Activated CD8-positive, alpha-beta T cell treated with anti-CD3 and anti-CD28 coated beads, Interleukin-2, amount 10 ng/mL, durations not matched to agents 7 days and 5 days (primary cell): ENCODE results near the gene SRRT. TPM values are rescaled to one million over a fixed set of nuclear protein-coding genes. Genes with fewer than 3 reads are reported as not detected.

Source experiments
- ATAC-seq: fragments of 150-1000 bp; cut with Tn5 transposase; one replicate; pipeline ENCODE4 v1.10.0; 2021; ENCODE audit warnings: moderate library complexity
- CTCF ChIA-PET: fragments of 350-600 bp; sonication (Branson Sonifier 250); formaldehyde crosslinking; loops from one replicate; lab custom pipeline; 2021; ENCODE audit warnings: antibody characterized with exemption; lab: Charles Lee
- POLR2A ChIA-PET: fragments of 350-600 bp; sonication (Branson Sonifier 250); formaldehyde crosslinking; loops from one replicate; lab custom pipeline; 2021; ENCODE audit warnings: antibody characterized with exemption; lab: Charles Lee
- DNase-seq: peaks from one replicate; pipeline ENCODE4 v3.0.0-alpha.2; 2020
- H3K27ac Mint-ChIP-seq: one replicate; pipeline ENCODE4 v1.8.0; 2021; ENCODE audit warnings: mild to moderate bottlenecking, mixed read lengths
- H3K27me3 Mint-ChIP-seq: one replicate; pipeline ENCODE4 v1.8.0; 2021; ENCODE audit warnings: low read depth, mixed read lengths
- H3K36me3 Mint-ChIP-seq: one replicate; pipeline ENCODE4 v1.8.0; 2021; ENCODE audit warnings: low read depth, mixed read lengths
- H3K4me1 Mint-ChIP-seq: one replicate; pipeline ENCODE4 v1.8.0; 2021; ENCODE audit warnings: low read depth, mixed read lengths
- H3K4me3 Mint-ChIP-seq: one replicate; pipeline ENCODE4 v1.8.0; 2021; ENCODE audit warnings: mild to moderate bottlenecking, mixed read lengths
- H3K9me3 Mint-ChIP-seq: one replicate; pipeline ENCODE4 v1.8.0; 2022; ENCODE audit warnings: mixed read lengths; ENCODE audit not compliant: insufficient read depth
- total RNA-seq, 2 experiments: library from RNA; stranded (reverse); gene quantifications; one replicate each; pipeline ENCODE4 v1.2.3, GENCODE V29; 2021

SRRT gene
- total RNA-seq, 2 experiments from 2014 or later, result 273 to 292 TPM

GRCh38 chr7:100867776-100868485, 7.0 kb upstream of the SRRT start:
- H3K36me3 Mint-ChIP-seq, result peaks cover 32% of the 10 kb centered on the region
- H3K4me3 Mint-ChIP-seq, result peak overlapping the region; percentile 89
- peak overlapping the region; percentile 88 for H3K27ac Mint-ChIP-seq
- H3K27me3 Mint-ChIP-seq, result no peaks in the 10 kb centered on the region
- ChIA-PET CTCF (interaction anchor here (1.0 kb wide), 1 partner anchor 162 kb away, joined by 3 read pairs; the partner anchor contains the start of gene POP7), POLR2A (no interaction called here)
- DNase-seq, result no peak
- H3K9me3 Mint-ChIP-seq, result no peaks in the 10 kb centered on the region
- ATAC-seq, result peak; percentile 8
- H3K4me1 Mint-ChIP-seq, result peaks cover 21% of the 10 kb centered on the region

- Mint-ChIP-seq H3K27ac (peak overlapping the region; percentile 99), H3K36me3 (peaks cover 62% of the 10 kb centered on the region), H3K9me3 (no peaks in the 10 kb centered on the region), H3K4me3 (peak overlapping the region; percentile 99), H3K4me1 (peaks cover 45% of the 10 kb centered on the region), H3K27me3 (no peaks in the 10 kb centered on the region)
- no peak for DNase-seq
- CTCF ChIA-PET, result interaction anchor here (0.6 to 2.7 kb wide), 2 partner anchors 13 to 169 kb away, joined by 5 to 15 read pairs; no protein-coding TSS in a partner anchor
- POLR2A ChIA-PET, result interaction anchor here (0.7 to 6.6 kb wide), 6 partner anchors 10 to 1315 kb away, joined by 3 to 115 read pairs (median 6); partner anchors contain the start of genes POP7, TRIM56 and UFSP1
- ATAC-seq, result no peak
These were observed 1.2 kb upstream of the SRRT start for GRCh38 chr7:100873599-100874299.

- peaks cover 50% of the 10 kb centered on the region for H3K4me1 Mint-ChIP-seq
- H3K27ac Mint-ChIP-seq, result peak overlapping the region; percentile 99
- ChIA-PET POLR2A (interaction anchor here (0.9 to 6.6 kb wide), 5 partner anchors 11 to 1315 kb away, joined by 3 to 115 read pairs (median 6); partner anchors contain the start of genes POP7, TRIM56 and UFSP1), CTCF (interaction anchor here (2.7 kb wide), 1 partner anchor 13 kb away, joined by 15 read pairs; no protein-coding TSS in a partner anchor)
- H3K4me3 Mint-ChIP-seq, result peak overlapping the region; percentile 99
- peak; percentile 1 for ATAC-seq
- peaks cover 67% of the 10 kb centered on the region for H3K36me3 Mint-ChIP-seq
- no peak for DNase-seq
- H3K9me3 Mint-ChIP-seq, result no peaks in the 10 kb centered on the region
- no peaks in the 10 kb centered on the region for H3K27me3 Mint-ChIP-seq
These were observed 665 bp upstream of the SRRT start for GRCh38 chr7:100874300-100874576.

GRCh38 chr7:100875356-100875751, 451 bp downstream of the SRRT start:
- H3K27me3 Mint-ChIP-seq, result no peaks in the 10 kb centered on the region
- peak; percentile 54 for DNase-seq
- CTCF ChIA-PET, result interaction anchor here (0.6 to 2.7 kb wide), 7 partner anchors 12 to 183 kb away, joined by 3 to 15 read pairs (median 4); partner anchors contain the start of genes POP7, SLC12A9 and UFSP1
- peak overlapping the region; percentile 99 for H3K4me3 Mint-ChIP-seq
- peaks cover 59% of the 10 kb centered on the region for H3K4me1 Mint-ChIP-seq
- peaks cover 75% of the 10 kb centered on the region for H3K36me3 Mint-ChIP-seq
- H3K9me3 Mint-ChIP-seq, result no peaks in the 10 kb centered on the region
- POLR2A ChIA-PET, result interaction anchor here (0.5 to 6.6 kb wide), 24 partner anchors 8 to 446 kb away, joined by 3 to 115 read pairs (median 3); partner anchors contain the start of genes FBXO24, MEPCE, PLOD3 and POP7
- H3K27ac Mint-ChIP-seq, result peak overlapping the region; percentile 99
- peak; percentile 38 for ATAC-seq

GRCh38 chr7:100878013-100878412, 3.1 kb downstream of the SRRT start:
- ATAC-seq, result no peak
- no peaks in the 10 kb centered on the region for H3K9me3 Mint-ChIP-seq
- peaks cover 70% of the 10 kb centered on the region for H3K4me1 Mint-ChIP-seq
- H3K27ac Mint-ChIP-seq, result no peak overlapping the region
- DNase-seq, result no peak
- ChIA-PET CTCF (interaction anchor here (1.6 kb wide), 1 partner anchor 12 kb away, joined by 6 read pairs; the partner anchor contains the start of gene UFSP1), POLR2A (interaction anchor here (6.6 kb wide), 1 partner anchor 10 kb away, joined by 115 read pairs; the partner anchor contains the start of gene UFSP1)
- H3K36me3 Mint-ChIP-seq, result peaks cover 76% of the 10 kb centered on the region
- peak overlapping the region; percentile 28 for H3K4me3 Mint-ChIP-seq
- no peaks in the 10 kb centered on the region for H3K27me3 Mint-ChIP-seq

- ATAC-seq (no peak), DNase-seq (no peak)
- no peak overlapping the region for H3K4me3 Mint-ChIP-seq
- H3K9me3 Mint-ChIP-seq, result no peaks in the 10 kb centered on the region
- POLR2A ChIA-PET, result interaction anchor here (6.6 kb wide), 1 partner anchor 9 kb away, joined by 115 read pairs; the partner anchor contains the start of gene UFSP1
- H3K36me3 Mint-ChIP-seq, result peaks cover 77% of the 10 kb centered on the region
- H3K27ac Mint-ChIP-seq, result no peak overlapping the region
- CTCF ChIA-PET, result interaction anchor here (1.6 kb wide), 1 partner anchor 11 kb away, joined by 6 read pairs; the partner anchor contains the start of gene UFSP1
- peaks cover 74% of the 10 kb centered on the region for H3K4me1 Mint-ChIP-seq
- no peaks in the 10 kb centered on the region for H3K27me3 Mint-ChIP-seq
These were observed 3.8 kb downstream of the SRRT start for GRCh38 chr7:100878685-100879084.

- ATAC-seq (no peak), DNase-seq (no peak)
- peaks cover 71% of the 10 kb centered on the region for H3K4me1 Mint-ChIP-seq
- no peak overlapping the region for H3K4me3 Mint-ChIP-seq
- no peaks in the 10 kb centered on the region for H3K9me3 Mint-ChIP-seq
- no peaks in the 10 kb centered on the region for H3K27me3 Mint-ChIP-seq
- ChIA-PET POLR2A (interaction anchor here (6.6 kb wide), 1 partner anchor 8 kb away, joined by 115 read pairs; the partner anchor contains the start of gene UFSP1), CTCF (no interaction called here)
- H3K36me3 Mint-ChIP-seq, result peaks cover 75% of the 10 kb centered on the region
- H3K27ac Mint-ChIP-seq, result peak overlapping the region; percentile 32
These were observed 4.9 kb downstream of the SRRT start for GRCh38 chr7:100879685-100880261.

- ATAC-seq (no peak), DNase-seq (no peak)
- H3K27ac Mint-ChIP-seq, result no peak overlapping the region
- no peak overlapping the region for H3K4me3 Mint-ChIP-seq
- peaks cover 69% of the 10 kb centered on the region for H3K4me1 Mint-ChIP-seq
- no peaks in the 10 kb centered on the region for H3K27me3 Mint-ChIP-seq
- peaks cover 77% of the 10 kb centered on the region for H3K36me3 Mint-ChIP-seq
- POLR2A ChIA-PET, result no interaction called here
- no peaks in the 10 kb centered on the region for H3K9me3 Mint-ChIP-seq
- CTCF ChIA-PET, result no interaction called here
These were observed 5.7 kb downstream of the SRRT start for GRCh38 chr7:100880645-100881044.

- ChIA-PET CTCF (no interaction called here), POLR2A (no interaction called here)
- H3K4me1 Mint-ChIP-seq, result peaks cover 70% of the 10 kb centered on the region
- ATAC-seq (no peak), DNase-seq (no peak)
- H3K27me3 Mint-ChIP-seq, result no peaks in the 10 kb centered on the region
- peaks cover 79% of the 10 kb centered on the region for H3K36me3 Mint-ChIP-seq
- H3K4me3 Mint-ChIP-seq, result no peak overlapping the region
- peak overlapping the region; percentile 52 for H3K27ac Mint-ChIP-seq
- H3K9me3 Mint-ChIP-seq, result no peaks in the 10 kb centered on the region
These were observed 6.2 kb downstream of the SRRT start for GRCh38 chr7:100881136-100881535.

- ATAC-seq (no peak), DNase-seq (no peak)
- no peak overlapping the region for H3K27ac Mint-ChIP-seq
- peaks cover 82% of the 10 kb centered on the region for H3K36me3 Mint-ChIP-seq
- no peaks in the 10 kb centered on the region for H3K9me3 Mint-ChIP-seq
- ChIA-PET POLR2A (no interaction called here), CTCF (interaction anchor here (1.4 kb wide), 1 partner anchor 177 kb away, joined by 3 read pairs; the partner anchor contains the start of gene POP7)
- H3K27me3 Mint-ChIP-seq, result no peaks in the 10 kb centered on the region
- no peak overlapping the region for H3K4me3 Mint-ChIP-seq
- peaks cover 71% of the 10 kb centered on the region for H3K4me1 Mint-ChIP-seq
These were observed 7.3 kb downstream of the SRRT start for GRCh38 chr7:100882201-100882600.
